HepG2 (cell line): ENCODE data around the gene PCOLCE2. TPM values are rescaled to one million over a fixed set of nuclear protein-coding genes. Genes with fewer than 3 reads are reported as not detected.
A peak's percentile ranks its signal among the peaks of the same experiment; 100 is the strongest.

ENCODE experiments used
- ATAC-seq: fragments of 200-7000 bp; cut with Tn5 transposase; 3 replicates; pipeline ENCODE4 v1.9.1; 2020; ENCODE audit warnings: mild to moderate bottlenecking, moderate library complexity
- BruUV-seq: library from RNA; stranded (reverse); fragments of 400-500 nt; replicated peaks from 2 replicates; lab custom pipeline; 2021; lab: Mats Ljungman, UMichigan
- CTCF ChIA-PET: fragments of 300-600 bp; formaldehyde crosslinking; extraction: SDS; loops from one replicate; lab custom pipeline; 2021; ENCODE audit warnings: low total read pairs, inconsistent platforms, low intra/inter-chr PET ratio; lab: Yijun Ruan, JAX
- POLR2A ChIA-PET: fragments of 350-600 bp; sonication (Branson Sonifier 250); formaldehyde crosslinking; loops from one replicate; lab custom pipeline; 2020; ENCODE audit warnings: antibody characterized with exemption, inconsistent platforms; lab: Yijun Ruan, JAX
- DNase-seq: peaks from one replicate; pipeline ENCODE4 v3.0.0-alpha.2; 2015; ENCODE audit warnings: low spot score
- FAIRE-seq: peaks from 3 replicates; lab custom pipeline; 2011; peaks lifted over from hg19 to GRCh38; lab: Jason Lieb, UNC
- H2AFZ ChIP-seq: one replicate; pipeline ENCODE4 v1.6.1; 2011; ENCODE audit warnings: low read length, inconsistent platforms
- H3K27ac ChIP-seq: fragments of 300-600 bp; 3 replicates; pipeline ENCODE4 v1.8.0; 2011; ENCODE audit warnings: mixed run types, mild to moderate bottlenecking, mixed read lengths, low read length, inconsistent platforms; ENCODE audit not compliant: insufficient read depth; ENCODE audit errors: extremely low read length
- H3K27me3 ChIP-seq, 2 experiments: fragments of 200-600 bp in 1 of 2; 2 replicates in 1 of 2; 3 replicates in 1 of 2; pipeline versions ENCODE4 v1.6.0 to v1.8.0; 2011; ENCODE audit warnings: low read length in 2 of 2, mild to moderate bottlenecking in 2 of 2, moderate library complexity in 2 of 2, inconsistent platforms in 1 of 2; ENCODE audit not compliant: insufficient read depth in 2 of 2, control insufficient read depth in 1 of 2
- H3K36me3 ChIP-seq, 2 experiments: fragments of 200-600 bp in 1 of 2; replicated peaks in 1 of 2; 2 replicates in 1 of 2; 3 replicates in 1 of 2; pipeline versions ENCODE4 v1.5.1 to v1.8.0; 2011; ENCODE audit warnings: low read length in 2 of 2, inconsistent platforms in 1 of 2; ENCODE audit not compliant: insufficient read depth in 2 of 2, control insufficient read depth in 1 of 2
- H3K4me1 ChIP-seq: 2 replicates; pipeline ENCODE4 v1.5.1; 2012; ENCODE audit warnings: low read length, inconsistent platforms; ENCODE audit not compliant: insufficient read depth
- H3K4me2 ChIP-seq: 2 replicates; pipeline ENCODE4 v1.6.0; 2011; ENCODE audit warnings: low read depth, low read length, inconsistent platforms
- H3K4me3 ChIP-seq, 3 experiments: fragments of 200-600 bp in 1 of 3; sonication (generic), shearing (Covaris generic) in 1 of 3; replicated peaks in 1 of 3; 2 replicates each; pipeline ENCODE4 v1.5.1; 2011 to 2016; ENCODE audit warnings: low read length in 3 of 3, inconsistent platforms in 2 of 3, low read depth in 2 of 3, mild to moderate bottlenecking in 2 of 3, control low read depth in 1 of 3, mixed read lengths in 1 of 3; ENCODE audit not compliant: insufficient read depth in 1 of 3
- H3K79me2 ChIP-seq: one replicate; pipeline ENCODE4 v1.6.1; 2011; ENCODE audit warnings: low read length, inconsistent platforms; ENCODE audit not compliant: insufficient read depth
- H3K9ac ChIP-seq: 2 replicates; pipeline ENCODE4 v1.6.0; 2011; ENCODE audit warnings: mild to moderate bottlenecking, low read depth, low read length, inconsistent platforms; ENCODE audit not compliant: insufficient read depth
- H3K9me3 ChIP-seq: 2 replicates; pipeline ENCODE4 v1.5.1; 2012; ENCODE audit warnings: mild to moderate bottlenecking, low read length
- H4K20me1 ChIP-seq: 2 replicates; pipeline ENCODE4 v1.6.0; 2011; ENCODE audit warnings: inconsistent platforms, mild to moderate bottlenecking, low read length, moderate library complexity; ENCODE audit not compliant: insufficient read depth
- BCL3 ChIP-seq: sonication (generic); formaldehyde crosslinking; IDR thresholded peaks from 2 replicates; pipeline ENCODE4 v1.5.1; 2020; ENCODE audit warnings: mild to moderate bottlenecking, missing genetic modification reagents, moderate library complexity
- ELF4 ChIP-seq: sonication (generic); formaldehyde crosslinking; IDR thresholded peaks from 2 replicates; pipeline ENCODE4 v1.5.0; 2020; ENCODE audit warnings: missing genetic modification reagents, mild to moderate bottlenecking, moderate library complexity, borderline replicate concordance
- FOXA1 ChIP-seq, 2 experiments: fragments of 450-650 bp in 1 of 2; sonication (generic) in 1 of 2; formaldehyde crosslinking in 1 of 2; IDR thresholded peaks; 2 replicates each; pipeline versions ENCODE4 v1.4.0 to v1.6.1; 2016 to 2020; ENCODE audit warnings: missing genetic modification reagents in 1 of 2
- GABPB1 ChIP-seq: IDR thresholded peaks from 2 replicates; pipeline ENCODE4 v1.6.1; 2016; ENCODE audit warnings: mild to moderate bottlenecking, missing genetic modification reagents, moderate library complexity, missing compliant biosample characterization
- HMGXB3 ChIP-seq: sonication (generic); formaldehyde crosslinking; IDR thresholded peaks from 2 replicates; pipeline ENCODE4 v1.4.0; 2020; ENCODE audit warnings: missing genetic modification reagents, borderline replicate concordance
- MED8 ChIP-seq: sonication (generic); formaldehyde crosslinking; IDR thresholded peaks from 2 replicates; pipeline ENCODE4 v1.8.1; 2023; ENCODE audit warnings: mild to moderate bottlenecking, missing genetic modification reagents; ENCODE audit not compliant: insufficient replicate concordance
- NFE2L2 ChIP-seq: fragments of 150-350 bp; IDR thresholded peaks from 2 replicates; pipeline ENCODE4 v1.6.1; 2014; ENCODE audit warnings: low read length
- REL ChIP-seq: sonication (generic); formaldehyde crosslinking; conservative IDR thresholded peaks from 2 replicates; pipeline ENCODE4 v1.8.0; 2022; ENCODE audit warnings: mild to moderate bottlenecking, missing genetic modification reagents, moderate library complexity
- ZBTB34 ChIP-seq: sonication (generic); formaldehyde crosslinking; IDR thresholded peaks from 2 replicates; pipeline ENCODE4 v1.8.0; 2022; ENCODE audit warnings: mild to moderate bottlenecking, missing genetic modification reagents
- ZC3H4 ChIP-seq: sonication (generic); formaldehyde crosslinking; IDR thresholded peaks from 2 replicates; pipeline ENCODE4 v1.4.0; 2020; ENCODE audit warnings: missing genetic modification reagents, borderline replicate concordance
- ZNF350 ChIP-seq: sonication (generic); formaldehyde crosslinking; IDR thresholded peaks from 2 replicates; pipeline ENCODE4 v1.4.0; 2020; ENCODE audit warnings: mild to moderate bottlenecking, low read depth, missing genetic modification reagents, borderline replicate concordance
- ZNF747 ChIP-seq: sonication (generic); formaldehyde crosslinking; IDR thresholded peaks from 2 replicates; pipeline ENCODE4 v1.8.1; 2023; ENCODE audit warnings: missing genetic modification reagents, mild to moderate bottlenecking, borderline replicate concordance
- WGBS: methylation state at CpG from one replicate; pipeline ENCODE4 v1.1.6; 2017; ENCODE audit warnings: low lambda C conversion rate; 5-methylcytosine and 5-hydroxymethylcytosine counted together
- in situ Hi-C: cut with HindIII; loops from 2 replicates; pipeline ENCODE4 v1.10.0; 2017; ENCODE audit warnings: low pct_unique_long_range_greater_than_20kb; ENCODE audit not compliant: extremely low pct_ligation_motif_present
- intact Hi-C: fragments of 100-400 bp; cut with micrococcal nuclease; formaldehyde crosslinking; loops from one replicate; pipeline ENCODE4 v1.10.0; 2022; ENCODE audit not compliant: unreplicated experiment
- polyA plus RNA-seq, 8 experiments: library from polyadenylated mRNA; depleted of rRNA in 3 of 8; stranded (reverse) in 7 of 8; unstranded in 1 of 8; fragments of >200 nt; fragmentation: Illumina TruSeq in 4 of 8; extraction: Trizol in 4 of 8; gene quantifications; 2 replicates each; pipeline versions ENCODE4 v1.2.1 to v1.2.3, GENCODE V29; 2011 to 2016; ENCODE audit warnings: low read depth in 4 of 8, missing spikeins in 1 of 8, mixed read lengths in 1 of 8; ENCODE audit not compliant: insufficient read depth in 1 of 8
- total RNA-seq, 5 experiments: library from RNA; depleted of rRNA; stranded (reverse); fragments of >200 nt; fragmentation: Illumina TruSeq; extraction: Trizol; gene quantifications; 2 replicates each; pipeline ENCODE4 v1.2.3, GENCODE V29; 2016; ENCODE audit warnings: low read depth in 1 of 5
- TF ChIP-seq, protein P1 (sequence below): sonication (generic); formaldehyde crosslinking; IDR thresholded peaks from 2 replicates; pipeline ENCODE4 v1.5.0; 2020; ENCODE audit warnings: missing genetic modification reagents

The PCOLCE2 gene
- total and polyA plus RNA-seq, 2 of the 13 experiments (the other 11 are each of a cell fraction or from before 2014, with no cell fraction given) = 0.71 to 2.0 TPM

DNA sequence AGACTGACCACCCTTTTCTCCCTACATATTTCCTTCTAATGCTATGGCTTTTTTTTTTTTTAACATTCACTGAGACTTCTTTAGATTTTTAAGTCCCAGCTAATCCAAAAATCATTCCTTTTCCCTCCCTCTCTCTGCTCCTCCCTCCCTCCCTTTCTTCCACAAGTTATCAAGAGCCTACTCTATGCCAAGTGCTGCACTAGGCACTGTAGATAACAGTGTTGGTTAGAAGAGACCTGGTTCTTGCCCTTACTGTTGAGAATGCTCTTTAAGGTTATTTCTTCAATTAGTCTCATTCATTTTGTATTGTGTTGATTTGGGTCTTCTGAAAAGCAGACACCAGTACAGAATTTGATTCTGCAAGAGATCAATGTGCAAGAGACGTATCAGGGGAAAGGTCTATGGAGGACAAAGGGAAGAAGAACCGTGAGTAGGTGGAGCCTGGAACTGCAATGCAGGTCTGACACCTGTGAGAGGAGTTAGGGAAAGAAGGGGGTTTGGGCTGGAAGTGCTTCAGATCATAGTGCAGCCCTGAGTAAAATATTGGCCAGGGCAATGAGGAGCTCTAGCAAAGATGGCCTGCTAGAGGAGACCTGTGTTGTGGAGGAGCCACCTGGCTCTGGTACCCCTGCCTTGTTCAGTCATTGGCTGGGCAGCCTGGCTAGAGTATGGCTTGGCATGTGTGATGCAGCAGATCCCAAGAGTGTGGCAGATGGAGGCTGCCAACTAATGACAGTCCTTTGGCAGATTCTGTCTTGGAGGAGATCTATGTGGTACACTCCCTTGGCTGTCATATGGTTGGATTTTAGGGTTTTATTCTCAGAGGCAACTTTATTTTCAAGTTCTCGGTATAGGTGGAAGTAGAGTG, 9.7 kb upstream of the PCOLCE2 start:
- CTCF ChIA-PET = no interaction called here
- 33% methylated on average over 3 of the region's 3 CpGs for WGBS
- no TSS peak for BruUV-seq
- H4K20me1 ChIP-seq = no peaks in the 10 kb centered on the region
- H3K4me2 ChIP-seq = no peak overlapping the region
- no peak overlapping the region for H3K27ac ChIP-seq
- no peak for FAIRE-seq
- DNase-seq = no peak
- in situ Hi-C loops (no loop called here), intact Hi-C loops (no loop called here)
- TF ChIP-seq BCL3 (CRISPR knock-in tag) (no peak), GABPB1 (CRISPR knock-in tag) (no peak), ZNF350 (CRISPR knock-in tag) (no peak), ZBTB34 (CRISPR knock-in tag) (no peak), NFE2L2 (no peak), FOXA1 (IDR thresholded peaks at IDR 0.05) (no peak), FOXA1 (CRISPR knock-in tag; IDR thresholded peaks at IDR 0.05) (no peak), ZNF747 (no peak), HMGXB3 (CRISPR knock-in tag) (no peak), ZC3H4 (CRISPR knock-in tag) (no peak), MED8 (CRISPR knock-in tag) (no peak), ELF4 (CRISPR knock-in tag) (no peak), REL (CRISPR knock-in tag) (no peak)
- TF ChIP-seq, protein P1, sequence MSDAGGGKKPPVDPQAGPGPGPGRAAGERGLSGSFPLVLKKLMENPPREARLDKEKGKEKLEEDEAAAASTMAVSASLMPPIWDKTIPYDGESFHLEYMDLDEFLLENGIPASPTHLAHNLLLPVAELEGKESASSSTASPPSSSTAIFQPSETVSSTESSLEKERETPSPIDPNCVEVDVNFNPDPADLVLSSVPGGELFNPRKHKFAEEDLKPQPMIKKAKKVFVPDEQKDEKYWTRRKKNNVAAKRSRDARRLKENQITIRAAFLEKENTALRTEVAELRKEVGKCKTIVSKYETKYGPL (CRISPR knock-in tag) = no peak
- no peaks in the 10 kb centered on the region for H3K4me1 ChIP-seq
- no peaks in the 10 kb centered on the region; a peak in 1 of 5 replicates for H3K27me3 ChIP-seq
- H3K9me3 ChIP-seq = no peaks in the 10 kb centered on the region
- no peaks in the 10 kb centered on the region for H3K36me3 ChIP-seq
- POLR2A ChIA-PET = no interaction called here
- H3K9ac ChIP-seq = no peak overlapping the region
- peak; percentile 81 for ATAC-seq
- no peaks in the 10 kb centered on the region for H3K79me2 ChIP-seq
- H2AFZ ChIP-seq = no peak overlapping the region
- H3K4me3 ChIP-seq = no peak overlapping the region
